Hepatocyte (in vitro differentiated cells): ENCODE measurements around the gene PLA2G4D. TPM values are rescaled to one million over a fixed set of nuclear protein-coding genes. Genes with fewer than 3 reads are reported as not detected.

Experiments
- DNase-seq: peaks from one replicate; pipeline ENCODE4 v3.0.0-alpha.2; 2016; ENCODE audit warnings: low spot score
- H2AFZ ChIP-seq: fragments of 200-600 bp; sonication (generic); 2 replicates; pipeline ENCODE4 v1.6.0; 2016; ENCODE audit warnings: antibody characterized with exemption, mild to moderate bottlenecking
- H3K27ac ChIP-seq: fragments of 200-600 bp; sonication (generic); 2 replicates; pipeline ENCODE4 v1.5.1; 2016; ENCODE audit warnings: mild to moderate bottlenecking
- H3K27me3 ChIP-seq: fragments of 200-600 bp; sonication (generic); 2 replicates; pipeline ENCODE4 v1.6.1; 2016
- H3K36me3 ChIP-seq: fragments of 200-600 bp; sonication (generic); replicated peaks from 2 replicates; pipeline ENCODE4 v1.5.1; 2016; ENCODE audit warnings: low read depth; ENCODE audit not compliant: insufficient read depth
- H3K4me1 ChIP-seq: fragments of 200-600 bp; sonication (generic); 2 replicates; pipeline ENCODE4 v1.5.1; 2016; ENCODE audit warnings: mild to moderate bottlenecking, moderate library complexity; ENCODE audit not compliant: insufficient read depth
- H3K4me2 ChIP-seq: fragments of 200-600 bp; sonication (generic); 2 replicates; pipeline ENCODE4 v1.6.0; 2016
- H3K4me3 ChIP-seq: fragments of 200-600 bp; sonication (generic); 2 replicates; pipeline ENCODE4 v1.5.1; 2016; ENCODE audit warnings: mild to moderate bottlenecking
- H3K79me2 ChIP-seq: fragments of 200-600 bp; sonication (generic); 2 replicates; pipeline ENCODE4 v1.6.0; 2017; ENCODE audit warnings: mild to moderate bottlenecking
- H3K9me2 ChIP-seq: fragments of 200-600 bp; sonication (generic); replicated peaks from 2 replicates; pipeline ENCODE4 v1.6.0; 2017; ENCODE audit warnings: mild to moderate bottlenecking; ENCODE audit not compliant: insufficient read depth
- H3K9me3 ChIP-seq: fragments of 200-600 bp; sonication (generic); 2 replicates; pipeline ENCODE4 v1.5.1; 2016; ENCODE audit warnings: low read depth, mild to moderate bottlenecking
- H4K20me1 ChIP-seq: fragments of 200-600 bp; sonication (generic); 2 replicates; pipeline ENCODE4 v1.6.0; 2016; ENCODE audit warnings: mild to moderate bottlenecking; ENCODE audit not compliant: insufficient read depth, poor library complexity, severe bottlenecking
- EZH2 ChIP-seq: fragments of 200-600 bp; sonication (generic); IDR thresholded peaks from 2 replicates; pipeline ENCODE4 v1.6.1; 2016; ENCODE audit warnings: antibody characterized with exemption, mild to moderate bottlenecking, borderline replicate concordance
- EZH2phosphoT487 ChIP-seq: fragments of 200-600 bp; sonication (generic); IDR thresholded peaks from one replicate; pipeline ENCODE4 v1.6.1; 2018; ENCODE audit warnings: antibody characterized with exemption, mild to moderate bottlenecking, low read depth, moderate library complexity; ENCODE audit not compliant: unreplicated experiment, severe bottlenecking
- WGBS: methylation state at CpG from one replicate; pipeline ENCODE4 v1.1.6; 2016; ENCODE audit warnings: low lambda C conversion rate; ENCODE audit errors: missing lambda C conversion rate; 5-methylcytosine and 5-hydroxymethylcytosine counted together
- polyA plus RNA-seq: library from polyadenylated mRNA; unstranded; fragments of >200 nt; fragmentation: Nextera tagmentation; extraction: Ambion mirVana; gene quantifications from 2 replicates; pipeline ENCODE4 v1.2.1, GENCODE V29; 2016
- total RNA-seq: library from RNA; depleted of rRNA; stranded (reverse); fragments of >200 nt; gene quantifications from 2 replicates; pipeline ENCODE4 v1.2.3, GENCODE V29; 2014
- TF ChIP-seq, protein P1 (sequence below): fragments of 200-600 bp; sonication (generic); IDR thresholded peaks from 2 replicates; pipeline ENCODE4 v1.5.1; 2016; ENCODE audit warnings: antibody characterized with exemption, mild to moderate bottlenecking; ENCODE audit not compliant: poor library complexity

The PLA2G4D gene
- total and polyA plus RNA-seq, 2 experiments from 2014 or later: 0.17 TPM; not detected in 1

- 67% methylated on average over 9 of the region's 9 CpGs for WGBS
Measured at GRCh38 chr15:42090781-42091180, 3.6 kb downstream of the PLA2G4D start.

GRCh38 chr15:42090370-42090769, 4.0 kb downstream of the PLA2G4D start:
- H3K4me1 ChIP-seq: no peaks in the 10 kb centered on the region
- no peaks in the 10 kb centered on the region for H3K36me3 ChIP-seq
- no peaks in the 10 kb centered on the region for H3K27me3 ChIP-seq
- H3K4me3 ChIP-seq: no peak overlapping the region
- DNase-seq: no peak
- H2AFZ ChIP-seq: no peak overlapping the region
- no peak overlapping the region for H3K27ac ChIP-seq
- no peaks in the 10 kb centered on the region for H3K9me2 ChIP-seq
- H3K4me2 ChIP-seq: no peak overlapping the region
- no peak for TF ChIP-seq EZH2
- TF ChIP-seq, protein P1, sequence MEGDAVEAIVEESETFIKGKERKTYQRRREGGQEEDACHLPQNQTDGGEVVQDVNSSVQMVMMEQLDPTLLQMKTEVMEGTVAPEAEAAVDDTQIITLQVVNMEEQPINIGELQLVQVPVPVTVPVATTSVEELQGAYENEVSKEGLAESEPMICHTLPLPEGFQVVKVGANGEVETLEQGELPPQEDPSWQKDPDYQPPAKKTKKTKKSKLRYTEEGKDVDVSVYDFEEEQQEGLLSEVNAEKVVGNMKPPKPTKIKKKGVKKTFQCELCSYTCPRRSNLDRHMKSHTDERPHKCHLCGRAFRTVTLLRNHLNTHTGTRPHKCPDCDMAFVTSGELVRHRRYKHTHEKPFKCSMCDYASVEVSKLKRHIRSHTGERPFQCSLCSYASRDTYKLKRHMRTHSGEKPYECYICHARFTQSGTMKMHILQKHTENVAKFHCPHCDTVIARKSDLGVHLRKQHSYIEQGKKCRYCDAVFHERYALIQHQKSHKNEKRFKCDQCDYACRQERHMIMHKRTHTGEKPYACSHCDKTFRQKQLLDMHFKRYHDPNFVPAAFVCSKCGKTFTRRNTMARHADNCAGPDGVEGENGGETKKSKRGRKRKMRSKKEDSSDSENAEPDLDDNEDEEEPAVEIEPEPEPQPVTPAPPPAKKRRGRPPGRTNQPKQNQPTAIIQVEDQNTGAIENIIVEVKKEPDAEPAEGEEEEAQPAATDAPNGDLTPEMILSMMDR: no peak
- H3K79me2 ChIP-seq: no peaks in the 10 kb centered on the region
- no peaks in the 10 kb centered on the region for H4K20me1 ChIP-seq
- 76% methylated on average over 7 of the region's 7 CpGs for WGBS
- no peaks in the 10 kb centered on the region for H3K9me3 ChIP-seq

More at GRCh38 chr15:42090781-42091180, 3.6 kb downstream of the PLA2G4D start:
- no peak overlapping the region for H3K27ac ChIP-seq
- no peaks in the 10 kb centered on the region for H3K27me3 ChIP-seq
- no peaks in the 10 kb centered on the region for H3K4me1 ChIP-seq
- no peak for DNase-seq
- no peaks in the 10 kb centered on the region for H3K9me3 ChIP-seq
- H3K4me2 ChIP-seq: no peak overlapping the region
- H3K4me3 ChIP-seq: no peak overlapping the region
- H3K9me2 ChIP-seq: no peaks in the 10 kb centered on the region
- no peaks in the 10 kb centered on the region for H3K79me2 ChIP-seq
- no peak for TF ChIP-seq EZH2
- no peak for TF ChIP-seq EZH2phosphoT487
- TF ChIP-seq, protein P1: no peak
- H3K36me3 ChIP-seq: no peaks in the 10 kb centered on the region
- H2AFZ ChIP-seq: no peak overlapping the region
- H4K20me1 ChIP-seq: no peaks in the 10 kb centered on the region

DNA sequence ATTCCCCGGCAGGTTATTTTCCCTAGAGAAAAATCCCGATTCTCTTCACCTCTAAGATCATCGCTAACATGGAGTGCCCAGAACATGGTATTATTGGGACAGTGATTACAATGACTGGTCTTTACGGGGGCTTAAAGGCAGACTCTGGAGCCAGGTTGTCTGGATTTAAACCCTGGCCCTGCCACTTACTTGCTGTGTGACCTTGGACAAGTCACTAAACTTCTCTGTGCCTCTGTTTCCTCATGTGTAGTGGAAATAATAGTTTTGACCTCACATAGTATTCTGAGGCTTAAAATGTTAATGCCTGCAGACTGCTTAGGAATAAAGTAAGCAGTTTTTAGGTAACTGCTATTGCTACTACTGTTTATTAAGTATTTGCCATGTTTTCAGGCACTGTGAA, 4.4 kb downstream of the PLA2G4D start:
- no peak overlapping the region for H3K4me2 ChIP-seq
- H3K27me3 ChIP-seq: no peaks in the 10 kb centered on the region

More for the DNA sequence above, 4.4 kb downstream of the PLA2G4D start:
- Histone ChIP-seq H3K9me2 (no peaks in the 10 kb centered on the region), H4K20me1 (no peaks in the 10 kb centered on the region), H3K4me3 (no peak overlapping the region), H2AFZ (no peak overlapping the region), H3K27ac (no peak overlapping the region), H3K4me1 (no peaks in the 10 kb centered on the region), H3K36me3 (no peaks in the 10 kb centered on the region), H3K9me3 (no peaks in the 10 kb centered on the region), H3K79me2 (no peaks in the 10 kb centered on the region)
- DNase-seq: no peak
- TF ChIP-seq, protein P1: no peak
- no peak for TF ChIP-seq EZH2
- no peak for TF ChIP-seq EZH2phosphoT487
- WGBS: 94% methylated on average over 4 of the region's 4 CpGs
